K562 (cell line): ENCODE results near the gene PDIA5. TPM values are rescaled to one million over a fixed set of nuclear protein-coding genes. Genes with fewer than 3 reads are reported as not detected.

Experiments
- CXXC5 ChIP-seq: fragments of 250-450 bp; sonication (Bioruptor Pico); IDR thresholded peaks from 2 replicates; pipeline ENCODE4 v1.8.0; 2022; ENCODE audit warnings: inconsistent platforms, mild to moderate bottlenecking, moderate library complexity
- DIDO1 ChIP-seq: fragments of 450-650 bp; IDR thresholded peaks from 2 replicates; pipeline ENCODE4 v1.6.1; 2016; ENCODE audit warnings: low read depth, missing biosample characterization, missing genetic modification characterization
- FOXP1 ChIP-seq: sonication (generic); formaldehyde crosslinking; IDR thresholded peaks from 2 replicates; pipeline ENCODE4 v1.8.0; 2022; ENCODE audit warnings: mild to moderate bottlenecking, missing genetic modification reagents
- GATAD2A ChIP-seq: fragments of 450-650 bp; IDR thresholded peaks from 2 replicates; pipeline ENCODE4 v1.6.1; 2017
- HNRNPL ChIP-seq: fragments of 200-400 bp; formaldehyde crosslinking; IDR thresholded peaks from 2 replicates; pipeline ENCODE4 v1.6.1; 2017; ENCODE audit warnings: low read depth, mild to moderate bottlenecking, low read length
- JUND ChIP-seq, 2 experiments: IDR thresholded peaks; 2 replicates in 1 of 2; 3 replicates in 1 of 2; pipeline ENCODE4 v1.6.1; 2011; ENCODE audit warnings: borderline replicate concordance in 2 of 2, low read depth in 2 of 2, low read length in 2 of 2, improper control_type of control experiment in 1 of 2, missing biosample characterization in 1 of 2, missing genetic modification characterization in 1 of 2, missing genetic modification reagents in 1 of 2
- NR1H2 ChIP-seq: sonication (generic); formaldehyde crosslinking; IDR thresholded peaks from 2 replicates; pipeline ENCODE4 v1.4.0; 2020; ENCODE audit warnings: mild to moderate bottlenecking, missing genetic modification reagents
- U2AF2 ChIP-seq: fragments of 200-400 bp; formaldehyde crosslinking; optimal IDR thresholded peaks from 2 replicates; pipeline ENCODE3; 2017; ENCODE audit warnings: low read depth, mild to moderate bottlenecking, low read length
- ZNF507 ChIP-seq: conservative IDR thresholded peaks from 2 replicates; pipeline ENCODE4 v1.6.1; 2017; ENCODE audit warnings: missing genetic modification characterization, missing compliant biosample characterization
- polyA plus RNA-seq, 8 experiments: library from polyadenylated mRNA; depleted of rRNA in 4 of 8; stranded (reverse) in 5 of 8; unstranded in 3 of 8; fragments of >200 nt; fragmentation: Nextera tagmentation in 2 of 8; fragmentation: Illumina TruSeq in 1 of 8; extraction: Ambion mirVana in 2 of 8; extraction: Trizol in 1 of 8; gene quantifications; 2 replicates each; pipeline versions ENCODE4 v1.2.1 to v1.2.3, GENCODE V29; 2011 to 2014; ENCODE audit warnings: inconsistent platforms in 1 of 8, missing spikeins in 1 of 8
- total RNA-seq, 7 experiments: library from RNA; depleted of rRNA in 6 of 7; stranded (reverse); fragments of >200 nt in 6 of 7; fragmentation: Illumina TruSeq in 2 of 7; extraction: Trizol in 2 of 7; gene quantifications; 2 replicates each; pipeline versions ENCODE4 v1.2.1 to v1.2.3, GENCODE V29; 2011 to 2021; ENCODE audit warnings: low replicate concordance in 1 of 7
- TF ChIP-seq, protein P1 (sequence below), 2 experiments: fragments of 450-650 bp; IDR thresholded peaks; 2 replicates each; pipeline ENCODE4 v1.6.1; 2016; ENCODE audit warnings: mild to moderate bottlenecking in 2 of 2, borderline replicate concordance in 1 of 2, low read depth in 1 of 2, moderate library complexity in 1 of 2
- TF ChIP-seq, protein P2 (sequence below): sonication (generic); formaldehyde crosslinking; IDR thresholded peaks from 2 replicates; pipeline ENCODE4 v1.8.0; 2022; ENCODE audit warnings: missing genetic modification reagents, mild to moderate bottlenecking, borderline replicate concordance
- TF ChIP-seq, protein P3 (sequence below): fragments of 450-650 bp; formaldehyde crosslinking; IDR thresholded peaks from 2 replicates; pipeline ENCODE4 v1.4.0; 2020; ENCODE audit warnings: mild to moderate bottlenecking
- TF ChIP-seq, protein P4 (sequence below), 2 experiments: fragments of 450-650 bp in 1 of 2; sonication (generic) in 1 of 2; formaldehyde crosslinking; conservative IDR thresholded peaks; 2 replicates each; pipeline versions ENCODE4 v1.4.0 to v1.8.1; 2020 to 2022; ENCODE audit warnings: mild to moderate bottlenecking in 1 of 2, missing genetic modification reagents in 1 of 2

Gene PDIA5
- total and polyA plus RNA-seq, 9 of the 15 experiments (the other 6 are each of a cell fraction or from before 2014, with no cell fraction given), result 3.4 to 31.8 (median 19.6) TPM

DNA sequence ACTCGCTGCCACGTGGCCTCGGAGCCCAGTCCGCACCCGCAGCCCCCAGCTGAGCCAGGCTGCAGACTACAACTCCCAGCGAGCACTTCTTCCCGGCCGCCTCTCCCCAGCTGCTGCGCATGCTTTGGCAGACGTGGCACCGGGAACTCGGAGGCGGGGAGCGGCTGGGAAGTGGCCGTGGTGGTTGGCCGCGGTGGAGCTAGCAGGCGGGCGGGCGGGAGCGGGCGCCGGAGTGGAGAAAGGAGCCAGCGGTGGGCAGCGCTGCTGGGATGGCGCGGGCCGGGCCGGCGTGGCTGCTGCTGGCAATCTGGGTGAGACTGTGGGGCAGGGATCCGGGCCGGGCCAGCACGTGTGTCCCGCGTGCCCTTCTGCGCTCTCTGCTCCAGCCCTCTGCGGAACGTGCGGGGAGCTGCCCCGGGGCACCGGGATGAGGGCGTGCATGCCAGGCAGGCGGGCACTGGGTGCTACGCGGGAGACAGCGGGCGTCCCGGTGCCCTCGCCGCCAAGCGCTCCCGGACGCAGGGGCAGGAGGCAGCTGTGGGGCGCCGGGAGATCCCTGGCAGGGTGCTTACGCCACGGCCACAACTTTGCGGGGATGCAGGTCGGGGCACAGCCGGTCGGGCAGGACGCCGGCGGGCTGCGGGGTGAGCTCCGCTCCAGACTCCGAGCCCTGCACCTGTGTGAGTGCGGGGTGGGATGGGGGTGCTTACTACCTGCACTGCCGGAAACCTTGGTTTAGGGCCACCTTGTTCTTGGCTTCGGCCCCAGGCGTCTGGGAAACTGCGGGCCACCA is at the start of gene PDIA5 (continued):
- TF ChIP-seq, protein P1, sequence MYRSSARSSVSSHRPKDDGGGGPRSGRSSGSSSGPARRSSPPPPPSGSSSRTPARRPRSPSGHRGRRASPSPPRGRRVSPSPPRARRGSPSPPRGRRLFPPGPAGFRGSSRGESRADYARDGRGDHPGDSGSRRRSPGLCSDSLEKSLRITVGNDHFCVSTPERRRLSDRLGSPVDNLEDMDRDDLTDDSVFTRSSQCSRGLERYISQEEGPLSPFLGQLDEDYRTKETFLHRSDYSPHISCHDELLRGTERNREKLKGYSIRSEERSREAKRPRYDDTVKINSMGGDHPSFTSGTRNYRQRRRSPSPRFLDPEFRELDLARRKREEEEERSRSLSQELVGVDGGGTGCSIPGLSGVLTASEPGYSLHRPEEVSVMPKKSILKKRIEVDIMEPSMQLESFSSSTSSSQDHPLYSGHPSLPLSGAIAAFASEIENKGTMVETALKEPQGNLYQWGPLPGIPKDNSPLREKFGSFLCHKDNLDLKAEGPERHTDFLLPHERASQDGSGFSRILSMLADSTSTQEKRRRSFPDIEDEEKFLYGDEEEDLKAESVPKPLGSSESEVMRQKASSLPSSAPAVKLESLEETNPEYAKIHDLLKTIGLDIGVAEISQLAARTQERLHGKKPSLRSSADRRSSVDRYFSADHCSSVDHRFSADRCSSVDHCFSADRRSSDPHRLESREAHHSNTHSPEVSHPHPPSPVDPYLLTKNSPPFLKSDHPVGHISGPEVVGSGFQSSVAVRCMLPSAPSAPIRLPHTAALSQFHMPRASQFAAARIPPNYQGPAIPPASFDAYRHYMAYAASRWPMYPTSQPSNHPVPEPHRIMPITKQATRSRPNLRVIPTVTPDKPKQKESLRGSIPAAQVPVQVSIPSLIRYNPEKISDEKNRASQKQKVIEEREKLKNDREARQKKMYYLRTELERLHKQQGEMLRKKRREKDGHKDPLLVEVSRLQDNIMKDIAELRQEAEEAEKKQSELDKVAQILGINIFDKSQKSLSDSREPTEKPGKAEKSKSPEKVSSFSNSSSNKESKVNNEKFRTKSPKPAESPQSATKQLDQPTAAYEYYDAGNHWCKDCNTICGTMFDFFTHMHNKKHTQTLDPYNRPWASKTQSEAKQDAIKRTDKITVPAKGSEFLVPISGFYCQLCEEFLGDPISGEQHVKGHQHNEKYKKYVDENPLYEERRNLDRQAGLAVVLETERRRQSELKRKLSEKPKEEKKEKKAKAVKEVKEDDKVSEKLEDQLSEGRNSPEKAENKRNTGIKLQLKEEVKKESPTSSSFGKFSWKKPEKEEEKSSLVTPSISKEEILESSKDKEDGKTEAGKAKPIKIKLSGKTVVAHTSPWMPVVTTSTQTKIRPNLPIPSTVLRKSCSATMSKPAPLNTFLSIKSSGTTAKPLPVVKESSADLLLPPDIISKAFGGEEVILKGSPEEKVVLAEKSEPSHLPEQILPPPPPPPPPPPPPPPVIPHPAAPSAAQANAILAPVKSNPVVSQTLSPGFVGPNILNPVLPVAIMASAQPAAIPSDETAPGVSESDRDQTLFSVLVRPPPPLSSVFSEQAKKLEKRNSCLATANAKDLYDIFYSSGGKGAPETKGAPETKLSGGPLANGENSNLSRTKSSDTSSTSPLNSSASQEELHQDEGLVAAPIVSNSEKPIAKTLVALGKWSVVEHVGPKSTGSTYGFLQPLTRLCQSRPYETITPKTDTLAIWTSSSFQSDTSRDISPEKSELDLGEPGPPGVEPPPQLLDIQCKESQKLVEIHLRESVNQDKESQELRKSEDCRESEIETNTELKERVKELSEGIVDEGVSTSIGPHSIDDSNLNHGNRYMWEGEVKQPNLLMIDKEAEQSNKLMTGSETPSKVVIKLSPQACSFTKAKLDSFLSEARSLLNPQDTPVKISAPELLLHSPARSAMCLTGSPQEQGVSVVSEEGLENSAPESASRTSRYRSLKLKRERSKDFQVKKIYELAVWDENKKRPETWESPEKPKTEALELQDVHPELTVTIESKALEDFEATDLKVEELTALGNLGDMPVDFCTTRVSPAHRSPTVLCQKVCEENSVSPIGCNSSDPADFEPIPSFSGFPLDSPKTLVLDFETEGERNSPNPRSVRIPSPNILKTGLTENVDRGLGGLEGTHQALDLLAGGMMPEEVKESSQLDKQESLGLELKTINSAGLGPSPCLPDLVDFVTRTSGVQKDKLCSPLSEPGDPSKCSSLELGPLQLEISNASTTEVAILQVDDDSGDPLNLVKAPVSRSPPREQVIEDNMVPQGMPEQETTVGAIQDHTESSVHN (IDR thresholded peaks at IDR 0.05; ENCODE audit: borderline replicate concordance in 1 of 2, low read depth in 1 of 2), result no peak
- TF ChIP-seq GATAD2A (no peak), HNRNPL (peak; percentile 94), U2AF2 (no peak), NR1H2 (CRISPR knock-in tag) (no peak), CXXC5 (CRISPR knock-in tag) (peak; percentile 79), JUND (IDR thresholded peaks at IDR 0.05; ENCODE audit: borderline replicate concordance, low read depth, low read length) (peak; percentile 21; the same call in 1 of the 2 replicates), JUND (tag; IDR thresholded peaks at IDR 0.05; ENCODE audit: borderline replicate concordance, low read depth, low read length) (no peak; the same call in 2 of the 3 replicates), FOXP1 (CRISPR knock-in tag) (0 out of 2 replicates have a peak, but pooled peaks have one; percentile 21), DIDO1 (tag) (0 out of 2 replicates have a peak, but pooled peaks have one; percentile 12), ZNF507 (tag) (no peak)
- TF ChIP-seq, protein P2, sequence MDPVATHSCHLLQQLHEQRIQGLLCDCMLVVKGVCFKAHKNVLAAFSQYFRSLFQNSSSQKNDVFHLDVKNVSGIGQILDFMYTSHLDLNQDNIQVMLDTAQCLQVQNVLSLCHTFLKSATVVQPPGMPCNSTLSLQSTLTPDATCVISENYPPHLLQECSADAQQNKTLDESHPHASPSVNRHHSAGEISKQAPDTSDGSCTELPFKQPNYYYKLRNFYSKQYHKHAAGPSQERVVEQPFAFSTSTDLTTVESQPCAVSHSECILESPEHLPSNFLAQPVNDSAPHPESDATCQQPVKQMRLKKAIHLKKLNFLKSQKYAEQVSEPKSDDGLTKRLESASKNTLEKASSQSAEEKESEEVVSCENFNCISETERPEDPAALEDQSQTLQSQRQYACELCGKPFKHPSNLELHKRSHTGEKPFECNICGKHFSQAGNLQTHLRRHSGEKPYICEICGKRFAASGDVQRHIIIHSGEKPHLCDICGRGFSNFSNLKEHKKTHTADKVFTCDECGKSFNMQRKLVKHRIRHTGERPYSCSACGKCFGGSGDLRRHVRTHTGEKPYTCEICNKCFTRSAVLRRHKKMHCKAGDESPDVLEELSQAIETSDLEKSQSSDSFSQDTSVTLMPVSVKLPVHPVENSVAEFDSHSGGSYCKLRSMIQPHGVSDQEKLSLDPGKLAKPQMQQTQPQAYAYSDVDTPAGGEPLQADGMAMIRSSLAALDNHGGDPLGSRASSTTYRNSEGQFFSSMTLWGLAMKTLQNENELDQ, result no peak
- TF ChIP-seq, protein P3, sequence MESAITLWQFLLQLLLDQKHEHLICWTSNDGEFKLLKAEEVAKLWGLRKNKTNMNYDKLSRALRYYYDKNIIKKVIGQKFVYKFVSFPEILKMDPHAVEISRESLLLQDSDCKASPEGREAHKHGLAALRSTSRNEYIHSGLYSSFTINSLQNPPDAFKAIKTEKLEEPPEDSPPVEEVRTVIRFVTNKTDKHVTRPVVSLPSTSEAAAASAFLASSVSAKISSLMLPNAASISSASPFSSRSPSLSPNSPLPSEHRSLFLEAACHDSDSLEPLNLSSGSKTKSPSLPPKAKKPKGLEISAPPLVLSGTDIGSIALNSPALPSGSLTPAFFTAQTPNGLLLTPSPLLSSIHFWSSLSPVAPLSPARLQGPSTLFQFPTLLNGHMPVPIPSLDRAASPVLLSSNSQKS (CRISPR knock-in tag), result no peak
- TF ChIP-seq, protein P4, sequence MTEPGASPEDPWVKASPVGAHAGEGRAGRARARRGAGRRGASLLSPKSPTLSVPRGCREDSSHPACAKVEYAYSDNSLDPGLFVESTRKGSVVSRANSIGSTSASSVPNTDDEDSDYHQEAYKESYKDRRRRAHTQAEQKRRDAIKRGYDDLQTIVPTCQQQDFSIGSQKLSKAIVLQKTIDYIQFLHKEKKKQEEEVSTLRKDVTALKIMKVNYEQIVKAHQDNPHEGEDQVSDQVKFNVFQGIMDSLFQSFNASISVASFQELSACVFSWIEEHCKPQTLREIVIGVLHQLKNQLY (CRISPR knock-in tag; conservative IDR thresholded peaks at IDR 0.05), result no peak
